ENCODE results near the gene ZNF669.

The ZNF669 gene

GRCh38 chr1:247111259-247111699 is 7.1 kb upstream of the ZNF669 start:
- no peak for DNase-seq (ENCODE audit: low read depth in 2 of 2)

GRCh38 chr1:247110627-247111258 is 6.6 kb upstream of the ZNF669 start:
- DNase-seq (ENCODE audit: low read depth in 2 of 2) = no peak

GRCh38 chr1:247107694-247108093 is 3.5 kb upstream of the ZNF669 start:
- no peak for DNase-seq (ENCODE audit: low read depth in 2 of 2)

GRCh38 chr1:247105966-247106365 is 1.8 kb upstream of the ZNF669 start:
- DNase-seq (ENCODE audit: low read depth in 2 of 2) = no peak

DNA sequence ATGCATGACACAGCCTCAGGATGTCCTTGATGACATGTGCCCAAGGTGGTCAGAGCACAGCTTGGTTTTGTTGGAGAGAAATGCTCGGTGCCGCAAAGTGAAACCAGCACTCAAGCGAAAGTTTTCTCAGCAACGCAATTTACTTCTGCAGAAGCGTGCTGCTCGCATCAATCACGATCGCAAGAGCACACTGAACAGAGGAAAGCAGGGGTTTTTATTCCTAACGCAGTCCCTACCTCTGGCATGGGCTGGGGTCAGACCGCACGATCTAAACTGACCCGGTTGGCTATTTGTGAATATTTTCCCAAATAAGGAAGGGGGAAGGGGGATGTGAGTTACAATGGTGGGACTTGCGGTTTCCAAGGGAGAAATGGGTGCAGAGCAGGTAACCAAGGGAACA is 809 bp upstream of the ZNF669 start:
- no peak for DNase-seq (ENCODE audit: low read depth in 2 of 2)

GRCh38 chr1:247102381-247102780 is 1.8 kb downstream of the ZNF669 start:
- no peak for DNase-seq (ENCODE audit: low read depth in 2 of 2)

- DNase-seq (ENCODE audit: low read depth in 2 of 2) = no peak
These were observed 3.4 kb downstream of the ZNF669 start for GRCh38 chr1:247100676-247101279.

DNA sequence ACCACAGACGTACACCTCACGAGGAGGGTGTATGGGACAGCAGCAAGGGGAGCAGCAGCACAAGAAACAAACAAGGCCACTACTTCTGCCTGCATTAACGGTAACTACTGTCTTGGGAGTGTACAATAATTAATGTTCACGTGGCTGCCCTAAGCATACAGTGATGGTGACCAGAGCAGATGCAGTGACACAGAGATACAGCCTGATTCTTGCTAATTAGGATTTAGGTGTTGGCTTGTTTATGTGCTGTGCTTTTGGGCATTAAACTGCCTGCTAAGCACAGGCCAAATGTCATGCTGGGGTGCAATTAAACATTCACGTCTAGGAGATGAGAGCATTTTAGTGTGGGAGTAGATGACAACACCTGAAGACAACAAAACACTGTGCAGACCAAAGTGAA is 7.2 kb downstream of the ZNF669 start:
- DNase-seq (ENCODE audit: low read depth in 2 of 2) = no peak

DNA sequence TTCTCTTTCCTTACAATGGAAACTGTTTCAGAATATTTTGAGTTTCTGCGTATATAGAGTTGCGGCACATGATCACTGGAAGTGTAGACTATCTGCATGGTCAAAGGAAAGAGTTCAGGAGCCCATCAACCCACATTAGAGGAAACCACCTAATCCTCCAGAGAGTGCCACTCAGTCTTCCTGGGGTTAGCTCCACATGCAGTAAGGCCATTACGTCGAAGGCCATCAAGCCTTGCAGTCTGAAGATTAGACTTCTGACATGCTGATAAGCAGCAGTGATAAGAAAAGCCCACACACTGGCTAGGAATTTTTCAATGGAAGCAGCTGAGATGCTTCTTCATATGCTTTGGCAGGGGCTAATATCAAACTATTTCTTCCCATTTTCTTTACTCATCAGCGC is 7.6 kb downstream of the ZNF669 start:
- no peak for DNase-seq (ENCODE audit: low read depth in 2 of 2)

- no peak for DNase-seq (ENCODE audit: low read depth in 2 of 2)
These were observed 8.0 kb downstream of the ZNF669 start for GRCh38 chr1:247096112-247096511.

DNA sequence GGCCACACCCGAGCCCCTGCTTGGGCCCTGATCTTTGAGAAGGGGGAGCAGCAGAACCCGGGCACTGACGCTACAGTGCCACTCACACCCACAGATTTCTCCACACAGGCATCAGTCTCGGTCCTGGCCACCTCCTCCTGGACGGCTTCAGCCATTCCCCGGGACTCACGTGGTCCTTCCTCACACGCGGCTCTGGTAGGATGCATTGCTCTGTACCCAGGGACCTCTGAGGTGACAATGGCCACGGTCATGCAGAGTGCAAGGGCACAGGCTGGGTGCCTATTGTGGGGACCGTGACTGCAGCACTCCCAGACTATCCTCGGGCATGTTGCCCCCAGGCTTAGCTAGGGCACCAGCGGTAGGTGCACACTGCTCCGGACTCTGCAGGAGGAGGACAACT is 13.7 kb downstream of the ZNF669 start:
- no peak for DNase-seq (ENCODE audit: low read depth in 2 of 2)

GRCh38 chr1:247089616-247090375 is 14.4 kb downstream of the ZNF669 start:
- no peak for DNase-seq (ENCODE audit: low read depth in 2 of 2)

GRCh38 chr1:247088967-247089366 is 15.2 kb downstream of the ZNF669 start:
- no peak for DNase-seq (ENCODE audit: low read depth in 2 of 2)

- no peak for DNase-seq (ENCODE audit: low read depth in 2 of 2)
These were observed 16.9 kb downstream of the ZNF669 start for GRCh38 chr1:247087256-247087655.

- DNase-seq (ENCODE audit: low read depth in 2 of 2) = no peak
These were observed 18.8 kb downstream of the ZNF669 start for GRCh38 chr1:247085310-247085709.

GRCh38 chr1:247084771-247085170 is 19.4 kb downstream of the ZNF669 start:
- DNase-seq (ENCODE audit: low read depth in 2 of 2) = no peak

GRCh38 chr1:247079141-247079874 is 24.8 kb downstream of the ZNF669 start:
- DNase-seq (ENCODE audit: low read depth in 2 of 2) = no peak

DNA sequence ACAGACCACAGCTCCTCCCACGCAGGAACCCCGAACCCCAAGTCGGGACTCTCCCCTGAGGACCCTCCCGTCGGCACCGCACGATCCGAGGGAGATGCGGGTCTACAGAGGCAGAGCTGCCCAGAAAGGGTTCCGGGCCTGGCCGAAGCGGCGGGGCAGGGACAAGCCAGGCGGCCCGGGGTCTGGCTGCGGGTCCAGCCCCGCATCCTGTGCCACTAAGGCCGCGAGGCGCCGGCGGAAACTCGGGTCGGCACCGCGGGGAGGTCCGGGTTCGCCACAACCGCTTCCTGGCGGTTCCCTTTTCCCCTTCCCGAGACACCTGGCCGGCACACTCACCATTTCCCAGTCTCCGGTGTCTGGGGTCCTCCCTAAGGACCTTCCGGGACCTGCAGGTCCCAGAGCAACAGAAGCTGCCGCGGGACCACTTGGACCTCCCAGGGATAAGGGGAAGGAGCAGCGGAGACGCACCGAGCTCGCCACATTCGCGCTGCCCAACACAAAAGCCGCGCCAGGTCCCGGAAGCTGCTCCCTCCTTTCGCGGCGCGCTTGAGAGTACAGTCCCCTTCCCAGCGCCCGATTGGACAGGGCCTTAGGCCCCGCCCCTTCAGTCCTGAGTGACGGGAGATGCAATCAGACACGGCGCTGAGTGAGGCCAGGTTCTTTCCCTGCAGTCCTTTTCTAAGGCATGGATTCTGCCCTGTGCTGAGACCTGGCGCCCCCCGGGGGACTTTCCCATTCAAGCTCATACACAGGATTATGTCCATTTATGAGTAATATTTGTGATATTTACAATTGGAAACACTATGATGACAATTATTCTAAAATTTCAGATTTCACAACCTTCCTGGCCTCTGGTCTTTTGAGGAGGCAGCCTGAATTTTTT is 25.7 kb downstream of the ZNF669 start, which contains the start of gene ZNF670:
Gene ZNF670 (minus strand): TSS at position 554 of the 883 bp plus-strand sequence. CDS start 215 bp downstream, at position 339.
- DNase-seq (ENCODE audit: low read depth in 2 of 2) = peak; percentile 51 to 68

DNA sequence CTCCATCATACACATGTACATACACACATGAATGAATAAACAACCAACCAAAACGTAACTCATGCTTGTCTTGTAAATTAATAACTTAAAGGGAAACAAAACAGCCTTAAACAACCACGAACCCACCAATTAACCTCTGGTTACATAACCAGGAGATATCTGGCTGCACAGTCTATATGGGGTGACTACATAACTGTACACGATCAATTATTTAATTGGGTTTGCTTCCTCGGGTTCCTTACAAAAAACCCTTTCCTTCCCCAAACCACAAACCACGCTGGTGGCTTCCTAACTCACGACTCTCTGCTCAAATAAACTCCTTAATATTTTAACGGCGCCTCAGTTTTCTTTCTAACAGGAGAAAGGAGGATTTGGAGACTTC is 26.3 kb downstream of the ZNF669 start:
- no peak for DNase-seq (ENCODE audit: low read depth in 2 of 2)

DNA sequence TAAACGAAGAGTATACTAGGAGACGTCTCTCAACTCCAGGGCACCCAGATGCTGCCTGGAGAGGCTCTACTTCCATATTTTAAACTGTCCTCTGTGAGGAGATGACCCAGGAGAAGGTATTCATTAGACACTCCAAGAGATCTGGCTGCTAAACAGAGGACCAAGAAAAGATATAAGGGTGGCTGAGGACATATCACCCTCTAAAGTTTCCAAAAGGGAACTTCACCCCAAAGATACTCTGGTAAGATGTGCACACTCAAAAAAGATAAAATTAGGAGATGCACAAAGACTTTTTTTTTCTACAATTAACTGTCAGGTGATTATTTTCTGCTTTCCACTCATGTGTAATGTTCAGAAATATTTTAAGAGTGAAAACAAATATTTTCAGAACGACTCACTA is 26.9 kb downstream of the ZNF669 start:
- DNase-seq (ENCODE audit: low read depth in 2 of 2) = no peak

- DNase-seq (ENCODE audit: low read depth in 2 of 2) = no peak
These were observed 33.5 kb downstream of the ZNF669 start for GRCh38 chr1:247070645-247071044.

All from stimulated activated CD8-positive, alpha-beta memory T cell treated with anti-CD3 and anti-CD28 coated beads, Interleukin-2, amount 100 ng/mL, for 1 hour (primary cell).